Gastrocnemius medialis (tissue), 4 donors: Measurements from ENCODE around the gene FPR3. TPM values are rescaled to one million over a fixed set of nuclear protein-coding genes. Genes with fewer than 3 reads are reported as not detected.

ENCODE experiments used
- ATAC-seq, 2 donors: fragments of 150-250 bp; one replicate each; pipeline ENCODE4 v1.9.1; 2016
- DNase-seq, 2 donors: peaks; one replicate each; pipeline ENCODE4 v3.0.0-alpha.2; 2019
- H3K27ac ChIP-seq, 4 donors: fragments of 200-600 bp; sonication (generic); 1 replicate in 1 of 4; 2 replicates in 3 of 4; pipeline ENCODE4 v1.5.1; 2016 to 2018; ENCODE audit warnings: mild to moderate bottlenecking in 2 of 4, moderate library complexity in 1 of 4
- H3K27me3 ChIP-seq, 3 donors: fragments of 200-600 bp; sonication (generic) in 2 of 3; 1 replicate in 1 of 3; 2 replicates in 2 of 3; pipeline versions ENCODE4 v1.5.1 to v1.6.0; 2016 to 2019; ENCODE audit warnings: mild to moderate bottlenecking in 1 of 3, moderate library complexity in 1 of 3
- H3K36me3 ChIP-seq, 2 donors: fragments of 200-600 bp; sonication (generic) in 1 of 2; one replicate each; pipeline ENCODE4 v1.5.1; 2017 to 2018
- H3K4me1 ChIP-seq, 2 donors: fragments of 200-600 bp; sonication (generic) in 1 of 2; one replicate each; pipeline ENCODE4 v1.5.1; 2016 to 2017; ENCODE audit warnings: mild to moderate bottlenecking in 2 of 2
- H3K4me3 ChIP-seq, 4 donors: fragments of 200-600 bp; sonication (generic) in 3 of 4; 1 replicate in 1 of 4; 2 replicates in 3 of 4; pipeline ENCODE4 v1.5.1; 2016 to 2019; ENCODE audit warnings: mild to moderate bottlenecking in 2 of 4
- H3K9me3 ChIP-seq, 3 donors: fragments of 200-600 bp; sonication (generic) in 2 of 3; 1 replicate in 1 of 3; 2 replicates in 2 of 3; pipeline ENCODE4 v1.5.1; 2016 to 2019
- CTCF ChIP-seq, 5 experiments: fragments of 450-650 bp in 3 of 5; fragments of 200-600 bp in 2 of 5; sonication (generic) in 2 of 5; IDR thresholded peaks in 4 of 5; conservative IDR thresholded peaks in 1 of 5; 1 replicate in 4 of 5; 2 replicates in 1 of 5; pipeline ENCODE4 v1.5.1; 2016 to 2019; ENCODE audit warnings: antibody characterized with exemption in 5 of 5, mild to moderate bottlenecking in 3 of 5, moderate library complexity in 3 of 5
- POLR2A ChIP-seq, 2 donors: fragments of 450-650 bp; IDR thresholded peaks; one replicate each; pipeline ENCODE4 v1.6.1; 2017; ENCODE audit warnings: antibody characterized with exemption in 2 of 2, mild to moderate bottlenecking in 2 of 2, moderate library complexity in 2 of 2
- in situ Hi-C, 4 donors: fragments of 200-750 bp; cut with MboI; loops; one replicate each; pipeline versions ENCODE4 v1.15.0 to v1.8.0; 2017; ENCODE audit warnings: low sequenced_read_pairs in 4 of 4
- intact Hi-C: fragments of 100-400 bp; cut with DNase I; formaldehyde crosslinking; loops from one replicate; pipeline ENCODE4 v1.15.1; 2023; ENCODE audit warnings: low total_unique reads
- total RNA-seq, 4 donors: library from RNA; depleted of rRNA; stranded (reverse); fragments of >200 nt; gene quantifications; one replicate each; pipeline versions ENCODE4 v1.1.0 to v1.2.3, GENCODE V29; 2016

Gene FPR3
- total RNA-seq, 4 donors from 2014 or later, result 0.66 to 2.2 (median 1.4) TPM

GRCh38 chr19:51815043-51815442, 20.1 kb downstream of the FPR3 start:
- Histone ChIP-seq H3K4me3 (no peak overlapping the region), H3K9me3 (no peaks in the 10 kb centered on the region), H3K27me3 (no peaks in the 10 kb centered on the region), H3K4me1 (no peaks in the 10 kb centered on the region), H3K36me3 (no peaks in the 10 kb centered on the region), H3K27ac (no peak overlapping the region)
- intact Hi-C loops, result no loop called here
- no peak for DNase-seq
- ATAC-seq, result no peak
- in situ Hi-C loops, result no loop called here
- TF ChIP-seq CTCF (IDR thresholded peaks at IDR 0.05 in 4 of 5, conservative IDR thresholded peaks at IDR 0.05 in 1 of 5) (no peak), POLR2A (IDR thresholded peaks at IDR 0.05) (no peak)

- intact Hi-C loops, result no loop called here
- TF ChIP-seq CTCF (IDR thresholded peaks at IDR 0.05 in 4 of 5, conservative IDR thresholded peaks at IDR 0.05 in 1 of 5) (no peak), POLR2A (IDR thresholded peaks at IDR 0.05) (no peak)
- H3K4me1 ChIP-seq, result no peaks in the 10 kb centered on the region
- no peaks in the 10 kb centered on the region for H3K36me3 ChIP-seq
- H3K27ac ChIP-seq, result no peak overlapping the region
- H3K4me3 ChIP-seq, result no peak overlapping the region
- H3K27me3 ChIP-seq, result no peaks in the 10 kb centered on the region
- H3K9me3 ChIP-seq, result no peaks in the 10 kb centered on the region
- ATAC-seq (no peak), DNase-seq (no peak)
- in situ Hi-C loops, result no loop called here
Measured at GRCh38 chr19:51816711-51817110, 21.8 kb downstream of the FPR3 start.

- Histone ChIP-seq H3K9me3 (no peaks in the 10 kb centered on the region), H3K4me3 (no peak overlapping the region), H3K27ac (no peak overlapping the region), H3K4me1 (no peaks in the 10 kb centered on the region), H3K27me3 (no peaks in the 10 kb centered on the region), H3K36me3 (no peaks in the 10 kb centered on the region)
- DNase-seq (no peak), ATAC-seq (no peak)
- no peak for TF ChIP-seq POLR2A (IDR thresholded peaks at IDR 0.05)
- in situ Hi-C loops (no loop called here), intact Hi-C loops (no loop called here)
Measured at GRCh38 chr19:51820011-51820410, 25.1 kb downstream of the FPR3 start.

- in situ Hi-C loops, result no loop called here
- DNase-seq (no peak), ATAC-seq (no peak)
- intact Hi-C loops, result no loop called here
- no peaks in the 10 kb centered on the region for H3K9me3 ChIP-seq
- H3K27me3 ChIP-seq, result no peaks in the 10 kb centered on the region
- H3K36me3 ChIP-seq, result no peaks in the 10 kb centered on the region
- TF ChIP-seq POLR2A (IDR thresholded peaks at IDR 0.05) (no peak), CTCF (IDR thresholded peaks at IDR 0.05 in 4 of 5, conservative IDR thresholded peaks at IDR 0.05 in 1 of 5) (no peak)
- no peaks in the 10 kb centered on the region for H3K4me1 ChIP-seq
- no peak overlapping the region for H3K27ac ChIP-seq
- H3K4me3 ChIP-seq, result no peak overlapping the region
Measured at GRCh38 chr19:51820831-51821446, 26.0 kb downstream of the FPR3 start.

GRCh38 chr19:51821456-51821855, 26.5 kb downstream of the FPR3 start:
- Histone ChIP-seq H3K27me3 (no peaks in the 10 kb centered on the region), H3K4me1 (no peaks in the 10 kb centered on the region), H3K36me3 (no peaks in the 10 kb centered on the region), H3K9me3 (no peaks in the 10 kb centered on the region), H3K4me3 (no peak overlapping the region), H3K27ac (no peak overlapping the region)
- TF ChIP-seq POLR2A (IDR thresholded peaks at IDR 0.05), result no peak
- no peak for TF ChIP-seq CTCF (IDR thresholded peaks at IDR 0.05 in 4 of 5, conservative IDR thresholded peaks at IDR 0.05 in 1 of 5)
- no peak for ATAC-seq
- no peak for DNase-seq
- in situ Hi-C loops (no loop called here), intact Hi-C loops (no loop called here)
